Ascending aorta (tissue), 2 donors: Measurements from ENCODE around the gene SLC19A3. TPM values are rescaled to one million over a fixed set of nuclear protein-coding genes. Genes with fewer than 3 reads are reported as not detected.
"Not testable (repeated sequence)": the region's sequence is repeated elsewhere in the genome, so short reads cannot be mapped to it uniquely, and the experiment has no call there.

Experiments
- DNase-seq, 2 donors: peaks; one replicate each; pipeline ENCODE4 v3.0.0-alpha.2; 2019; ENCODE audit warnings: low spot score in 2 of 2
- H3K27ac ChIP-seq, 2 donors: fragments of 200-600 bp; sonication (generic); one replicate each; pipeline ENCODE4 v1.5.1; 2016 to 2017; ENCODE audit warnings: mild to moderate bottlenecking in 1 of 2
- H3K27me3 ChIP-seq: fragments of 200-600 bp; sonication (generic); one replicate; pipeline ENCODE4 v1.5.1; 2017
- H3K36me3 ChIP-seq, 2 donors: fragments of 200-600 bp; sonication (generic); one replicate each; pipeline ENCODE4 v1.5.1; 2016
- H3K4me1 ChIP-seq, 2 donors: fragments of 200-600 bp; sonication (generic); one replicate each; pipeline ENCODE4 v1.5.1; 2016 to 2017; ENCODE audit warnings: mild to moderate bottlenecking in 1 of 2
- H3K4me3 ChIP-seq, 2 donors: fragments of 200-600 bp; sonication (generic); one replicate each; pipeline ENCODE4 v1.5.1; 2016 to 2017; ENCODE audit warnings: mild to moderate bottlenecking in 1 of 2
- H3K9me3 ChIP-seq, 2 donors: fragments of 200-600 bp; sonication (generic); one replicate each; pipeline ENCODE4 v1.5.1; 2016
- CTCF ChIP-seq, 3 experiments: fragments of 200-600 bp in 2 of 3; fragments of 450-650 bp in 1 of 3; sonication (generic) in 2 of 3; IDR thresholded peaks; one replicate each; pipeline ENCODE4 v1.5.1; 2016 to 2019; ENCODE audit warnings: antibody characterized with exemption in 3 of 3, mild to moderate bottlenecking in 1 of 3, moderate library complexity in 1 of 3
- intact Hi-C: fragments of 100-400 bp; cut with DNase I; formaldehyde crosslinking; loops from one replicate; pipeline ENCODE4 v1.15.1; 2023
- total RNA-seq: library from RNA; depleted of rRNA; stranded (reverse); fragments of >200 nt; gene quantifications from one replicate; pipeline ENCODE4 v1.1.0, GENCODE V29; 2016

Gene SLC19A3
- total RNA-seq, 1 donor from 2014 or later = 16.5 TPM

- no peak for DNase-seq
- H3K36me3 ChIP-seq = no peaks in the 10 kb centered on the region
- no peak for TF ChIP-seq CTCF (IDR thresholded peaks at IDR 0.05)
- no peaks in the 10 kb centered on the region for H3K9me3 ChIP-seq
- H3K4me1 ChIP-seq = no peaks in the 10 kb centered on the region
- intact Hi-C loops = no loop called here
- H3K27me3 ChIP-seq = no peaks in the 10 kb centered on the region
- no peak overlapping the region for H3K4me3 ChIP-seq
- H3K27ac ChIP-seq = no peak overlapping the region
These were observed 46.5 kb downstream of the SLC19A3 start for GRCh38 chr2:227671170-227671905.

- H3K4me3 ChIP-seq, H3K36me3 ChIP-seq, H3K9me3 ChIP-seq, intact Hi-C loops, H3K4me1 ChIP-seq, H3K27me3 ChIP-seq, H3K27ac ChIP-seq, DNase-seq: not testable (repeated sequence)
These were observed 51.1 kb downstream of the SLC19A3 start, which contains the start of gene SCYGR5 for GRCh38 chr2:227666631-227667170. Gene SCYGR5, plus strand, starts transcription at chr2:227666804. Its CDS starts 0 bp downstream, at chr2:227666804.

GRCh38 chr2:227665189-227665940, 52.5 kb downstream of the SLC19A3 start:
- TF ChIP-seq CTCF (IDR thresholded peaks at IDR 0.05) = no peak
- DNase-seq = no peak
- Histone ChIP-seq H3K9me3 (no peaks in the 10 kb centered on the region), H3K27ac (no peak overlapping the region), H3K4me3 (no peak overlapping the region), H3K27me3 (no peaks in the 10 kb centered on the region), H3K36me3 (no peaks in the 10 kb centered on the region), H3K4me1 (no peaks in the 10 kb centered on the region)
- intact Hi-C loops = no loop called here

- no peaks in the 10 kb centered on the region for H3K27me3 ChIP-seq
- H3K36me3 ChIP-seq = no peaks in the 10 kb centered on the region
- intact Hi-C loops = no loop called here
- H3K9me3 ChIP-seq = no peaks in the 10 kb centered on the region
- no peak for DNase-seq
- H3K27ac ChIP-seq = no peak overlapping the region
- H3K4me3 ChIP-seq = no peak overlapping the region
- peaks cover 0 to 3% of the 10 kb centered on the region in 2 donors for H3K4me1 ChIP-seq
- TF ChIP-seq CTCF (IDR thresholded peaks at IDR 0.05) = no peak
These were observed 56.0 kb downstream of the SLC19A3 start for GRCh38 chr2:227661827-227662226.

GRCh38 chr2:227661025-227661649, 56.7 kb downstream of the SLC19A3 start:
- peaks cover 0 to 3% of the 10 kb centered on the region in 2 donors for H3K4me1 ChIP-seq

More at GRCh38 chr2:227661025-227661649, 56.7 kb downstream of the SLC19A3 start:
- no peak overlapping the region for H3K4me3 ChIP-seq
- no peaks in the 10 kb centered on the region for H3K36me3 ChIP-seq
- no peak for TF ChIP-seq CTCF (IDR thresholded peaks at IDR 0.05)
- intact Hi-C loops = no loop called here
- H3K27me3 ChIP-seq = no peaks in the 10 kb centered on the region
- H3K27ac ChIP-seq = no peak overlapping the region
- H3K9me3 ChIP-seq = no peaks in the 10 kb centered on the region
- no peak for DNase-seq
